Measurements from ENCODE around the gene RAB20.

DNA sequence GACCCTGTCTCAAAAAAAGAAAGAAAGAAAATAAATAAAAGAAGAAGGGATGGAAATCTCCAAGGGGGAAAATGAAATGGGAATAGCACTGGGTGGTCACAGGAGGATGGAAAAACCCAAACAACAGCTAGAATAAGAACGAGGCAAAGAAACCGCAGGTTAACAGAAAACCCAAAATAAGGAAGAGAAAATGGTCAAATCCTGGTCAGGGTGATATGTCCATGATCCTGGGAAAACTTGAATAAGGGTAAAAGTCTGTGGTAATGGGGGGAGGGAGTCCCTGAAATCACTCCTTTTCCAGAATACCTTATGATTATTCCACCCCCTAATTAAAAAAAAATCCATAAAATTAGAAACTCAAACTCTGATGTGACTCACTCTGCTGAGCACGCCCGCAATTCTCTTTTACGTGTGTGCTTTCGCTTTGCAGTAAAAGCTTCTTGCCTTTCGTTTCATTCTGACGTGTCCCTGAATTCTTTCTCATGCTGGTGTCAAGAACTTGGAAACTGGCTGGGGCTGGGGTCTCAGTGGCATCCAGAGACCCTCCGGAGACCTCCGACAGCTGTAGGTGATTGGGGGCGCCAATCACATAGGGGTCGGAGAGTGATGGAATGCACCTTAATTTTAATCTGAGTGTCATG lies 49.6 kb upstream of the RAB20 start:
- TF ChIP-seq CTCF (IDR thresholded peaks at IDR 0.05) (no peak), ZNF425 (CRISPR knock-in tag; conservative IDR thresholded peaks at IDR 0.05) (no peak), FOXP1 (CRISPR knock-in tag; IDR thresholded peaks at IDR 0.05; ENCODE audit: borderline replicate concordance) (no peak), SP1 (CRISPR knock-in tag; conservative IDR thresholded peaks at IDR 0.05) (no peak), IRF2 (CRISPR knock-in tag; IDR thresholded peaks at IDR 0.05; ENCODE audit: borderline replicate concordance, low read depth) (no peak), JUN (CRISPR knock-in tag; IDR thresholded peaks at IDR 0.05) (no peak), PREB (CRISPR knock-in tag; IDR thresholded peaks at IDR 0.05; ENCODE audit: borderline replicate concordance) (no peak), IRF1 (CRISPR knock-in tag; IDR thresholded peaks at IDR 0.05) (no peak)
- TF ChIP-seq, protein P1, sequence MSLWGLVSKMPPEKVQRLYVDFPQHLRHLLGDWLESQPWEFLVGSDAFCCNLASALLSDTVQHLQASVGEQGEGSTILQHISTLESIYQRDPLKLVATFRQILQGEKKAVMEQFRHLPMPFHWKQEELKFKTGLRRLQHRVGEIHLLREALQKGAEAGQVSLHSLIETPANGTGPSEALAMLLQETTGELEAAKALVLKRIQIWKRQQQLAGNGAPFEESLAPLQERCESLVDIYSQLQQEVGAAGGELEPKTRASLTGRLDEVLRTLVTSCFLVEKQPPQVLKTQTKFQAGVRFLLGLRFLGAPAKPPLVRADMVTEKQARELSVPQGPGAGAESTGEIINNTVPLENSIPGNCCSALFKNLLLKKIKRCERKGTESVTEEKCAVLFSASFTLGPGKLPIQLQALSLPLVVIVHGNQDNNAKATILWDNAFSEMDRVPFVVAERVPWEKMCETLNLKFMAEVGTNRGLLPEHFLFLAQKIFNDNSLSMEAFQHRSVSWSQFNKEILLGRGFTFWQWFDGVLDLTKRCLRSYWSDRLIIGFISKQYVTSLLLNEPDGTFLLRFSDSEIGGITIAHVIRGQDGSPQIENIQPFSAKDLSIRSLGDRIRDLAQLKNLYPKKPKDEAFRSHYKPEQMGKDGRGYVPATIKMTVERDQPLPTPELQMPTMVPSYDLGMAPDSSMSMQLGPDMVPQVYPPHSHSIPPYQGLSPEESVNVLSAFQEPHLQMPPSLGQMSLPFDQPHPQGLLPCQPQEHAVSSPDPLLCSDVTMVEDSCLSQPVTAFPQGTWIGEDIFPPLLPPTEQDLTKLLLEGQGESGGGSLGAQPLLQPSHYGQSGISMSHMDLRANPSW (CRISPR knock-in tag; conservative IDR thresholded peaks at IDR 0.05; ENCODE audit: low read depth) = no peak
- TF ChIP-seq, protein P2, sequence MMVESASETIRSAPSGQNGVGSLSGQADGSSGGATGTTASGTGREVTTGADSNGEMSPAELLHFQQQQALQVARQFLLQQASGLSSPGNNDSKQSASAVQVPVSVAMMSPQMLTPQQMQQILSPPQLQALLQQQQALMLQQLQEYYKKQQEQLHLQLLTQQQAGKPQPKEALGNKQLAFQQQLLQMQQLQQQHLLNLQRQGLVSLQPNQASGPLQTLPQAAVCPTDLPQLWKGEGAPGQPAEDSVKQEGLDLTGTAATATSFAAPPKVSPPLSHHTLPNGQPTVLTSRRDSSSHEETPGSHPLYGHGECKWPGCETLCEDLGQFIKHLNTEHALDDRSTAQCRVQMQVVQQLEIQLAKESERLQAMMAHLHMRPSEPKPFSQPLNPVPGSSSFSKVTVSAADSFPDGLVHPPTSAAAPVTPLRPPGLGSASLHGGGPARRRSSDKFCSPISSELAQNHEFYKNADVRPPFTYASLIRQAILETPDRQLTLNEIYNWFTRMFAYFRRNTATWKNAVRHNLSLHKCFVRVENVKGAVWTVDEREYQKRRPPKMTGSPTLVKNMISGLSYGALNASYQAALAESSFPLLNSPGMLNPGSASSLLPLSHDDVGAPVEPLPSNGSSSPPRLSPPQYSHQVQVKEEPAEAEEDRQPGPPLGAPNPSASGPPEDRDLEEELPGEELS (CRISPR knock-in tag; IDR thresholded peaks at IDR 0.05) = no peak
